H1 (cell line): ENCODE results near the gene ITPR1. TPM values are rescaled to one million over a fixed set of nuclear protein-coding genes. Genes with fewer than 3 reads are reported as not detected.

Source experiments
- HDAC6 ChIP-seq: IDR thresholded peaks from one replicate; pipeline ENCODE4 v1.7.1; 2012; ENCODE audit warnings: low read depth, mild to moderate bottlenecking, inconsistent platforms, low read length, moderate library complexity
- JUN ChIP-seq: IDR thresholded peaks from 2 replicates; pipeline ENCODE4 v1.6.1; 2011; ENCODE audit warnings: low read depth, mild to moderate bottlenecking, improper control_type of control experiment, low read length
- RFX5 ChIP-seq: IDR thresholded peaks from 2 replicates; pipeline ENCODE4 v1.6.1; 2011; ENCODE audit warnings: low read depth, low read length, improper control_type of control experiment, borderline replicate concordance
- RNF2 ChIP-seq: fragments of 200-900, 300-1000 bp; sonication (generic); IDR thresholded peaks from 2 replicates; pipeline ENCODE4 v1.7.1; 2016; ENCODE audit warnings: borderline replicate concordance, low read depth, mild to moderate bottlenecking, antibody characterized with exemption, low read length; ENCODE audit not compliant: poor library complexity, severe bottlenecking; ENCODE audit errors: missing control alignments
- RXRA ChIP-seq: IDR thresholded peaks from 2 replicates; pipeline ENCODE4 v1.6.1; 2011; ENCODE audit warnings: low read depth, mild to moderate bottlenecking, low read length, moderate library complexity; ENCODE audit not compliant: insufficient read depth
- SIN3A ChIP-seq, 2 experiments: IDR thresholded peaks in 1 of 2; conservative IDR thresholded peaks in 1 of 2; 2 replicates each; pipeline ENCODE4 v1.6.1; 2011 to 2012; ENCODE audit warnings: low read length in 2 of 2, improper control_type of control experiment in 1 of 2, low read depth in 1 of 2, mild to moderate bottlenecking in 1 of 2
- SP4 ChIP-seq: IDR thresholded peaks from 2 replicates; pipeline ENCODE4 v1.6.1; 2012; ENCODE audit warnings: low read length, inconsistent platforms
- polyA plus RNA-seq, 7 experiments: library from polyadenylated mRNA; depleted of rRNA in 3 of 7; stranded (reverse) in 5 of 7; unstranded in 2 of 7; fragments of >200 nt in 5 of 7; fragments of 200-250 nt in 2 of 7; gene quantifications; 1 replicate in 5 of 7; 2 replicates in 1 of 7; 4 replicates in 1 of 7; pipeline versions ENCODE4 v1.2.1 to v1.2.3, GENCODE V29; 2011 to 2013; ENCODE audit warnings: missing spikeins in 2 of 7, mixed read lengths in 2 of 7
- total RNA-seq: library from RNA; stranded (reverse); fragmentation: NEBNext Ultra II Directional; extraction: Animal tissue kit (Norgen Biotek cat#: 25700); gene quantifications from 2 replicates; pipeline ENCODE4 v1.2.1, GENCODE V29; 2021

The ITPR1 gene
- total and polyA plus RNA-seq, 2 of the 8 experiments (the other 6 are each of a cell fraction or from before 2014, with no cell fraction given): 2.5 to 16.3 TPM

DNA sequence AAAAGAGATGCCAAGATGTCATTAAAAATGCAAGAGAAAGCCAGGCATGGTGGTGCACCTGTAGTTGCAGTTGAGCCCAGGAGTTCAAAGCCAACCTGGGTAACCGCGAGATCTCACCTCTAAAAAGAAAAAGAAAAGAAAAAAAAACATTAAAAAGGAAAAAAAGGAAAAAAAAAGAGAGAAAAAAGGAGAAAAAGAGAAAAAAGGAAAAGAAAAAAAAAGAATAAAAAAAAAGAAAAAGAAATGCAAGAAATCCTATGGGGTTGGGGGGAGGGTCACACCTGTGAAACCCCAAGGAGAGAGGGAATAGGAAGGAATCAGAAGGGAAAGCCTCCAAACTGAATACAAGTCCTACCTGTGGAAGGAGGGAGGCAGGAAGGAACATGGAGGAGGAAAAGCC is 20.8 kb upstream of the ITPR1 start (continued):
- TF ChIP-seq JUN (no peak), SP4 (no peak), RXRA (no peak), HDAC6 (no peak), RFX5 (no peak), RNF2 (no peak), SIN3A (conservative IDR thresholded peaks at IDR 0.05 in 1 of 2, IDR thresholded peaks at IDR 0.05 in 1 of 2; ENCODE audit: low read depth in 1 of 2, low read length in 2 of 2) (no peak)
- TF ChIP-seq, all 59 proteins: peak for 0
